SH-SY5Y (cell line): Measurements from ENCODE around the gene ABCF3.

Source experiments
- GATA2 ChIP-seq: IDR thresholded peaks from 2 replicates; pipeline ENCODE4 v1.6.1; 2011; ENCODE audit warnings: mild to moderate bottlenecking, low read depth, low read length
- GATA3 ChIP-seq: IDR thresholded peaks from 2 replicates; pipeline ENCODE4 v1.6.1; 2011; ENCODE audit warnings: low read depth, mild to moderate bottlenecking, low read length, moderate library complexity

The ABCF3 gene

GRCh38 chr3:184186184-184186901, at the start of gene ABCF3:
ABCF3 (plus strand) TSS chr3:184186199; CDS start chr3:184186208, 9 bp downstream.
- TF ChIP-seq GATA2 (no peak), GATA3 (no peak)

DNA sequence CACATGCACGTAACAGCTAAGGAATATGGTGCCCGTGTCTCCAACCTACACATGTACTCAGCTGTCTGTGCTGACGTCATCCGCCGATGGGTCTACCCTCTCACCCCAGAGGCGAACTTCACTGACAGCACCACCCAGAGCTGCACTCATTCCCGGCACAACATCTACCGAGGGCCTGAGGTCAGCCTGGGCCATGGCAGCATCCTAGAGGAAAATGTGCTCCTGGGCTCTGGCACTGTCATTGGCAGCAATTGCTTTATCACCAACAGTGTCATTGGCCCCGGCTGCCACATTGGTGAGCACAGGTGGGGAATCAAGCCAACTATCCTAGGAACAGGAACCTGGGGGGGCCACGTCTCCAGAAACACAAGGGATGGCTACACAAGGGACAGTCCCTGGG, 45.6 kb upstream of the ABCF3 start:
- TF ChIP-seq GATA2 (no peak), GATA3 (no peak)

- TF ChIP-seq GATA3 (no peak), GATA2 (no peak)
Measured at GRCh38 chr3:184142199-184142598, 43.8 kb upstream of the ABCF3 start.

DNA sequence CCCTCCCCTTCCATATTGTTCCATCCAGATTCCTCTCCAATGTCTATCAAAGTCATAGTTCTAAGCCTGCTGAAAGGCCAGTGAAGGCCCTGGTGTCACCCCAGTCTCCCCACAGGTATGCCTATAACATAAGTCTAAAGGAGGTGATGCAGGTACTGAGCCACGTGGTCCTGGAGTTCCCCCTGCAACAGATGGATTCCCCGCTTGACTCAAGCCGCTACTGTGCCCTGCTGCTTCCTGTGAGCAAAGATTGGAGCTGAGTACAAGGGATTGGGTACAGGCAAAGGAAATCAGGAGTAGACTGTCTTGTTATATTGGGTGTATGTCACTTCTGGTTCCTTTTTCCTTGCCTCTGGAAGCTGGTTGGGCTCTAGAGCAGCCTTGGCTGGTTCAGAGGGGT, 42.7 kb upstream of the ABCF3 start:
- no peak for TF ChIP-seq GATA2
- TF ChIP-seq GATA3, result no peak

- no peak; the same call in 1 of the 2 replicates for TF ChIP-seq GATA2
- TF ChIP-seq GATA3, result no peak
Measured at GRCh38 chr3:184144505-184144904, 41.5 kb upstream of the ABCF3 start.

DNA sequence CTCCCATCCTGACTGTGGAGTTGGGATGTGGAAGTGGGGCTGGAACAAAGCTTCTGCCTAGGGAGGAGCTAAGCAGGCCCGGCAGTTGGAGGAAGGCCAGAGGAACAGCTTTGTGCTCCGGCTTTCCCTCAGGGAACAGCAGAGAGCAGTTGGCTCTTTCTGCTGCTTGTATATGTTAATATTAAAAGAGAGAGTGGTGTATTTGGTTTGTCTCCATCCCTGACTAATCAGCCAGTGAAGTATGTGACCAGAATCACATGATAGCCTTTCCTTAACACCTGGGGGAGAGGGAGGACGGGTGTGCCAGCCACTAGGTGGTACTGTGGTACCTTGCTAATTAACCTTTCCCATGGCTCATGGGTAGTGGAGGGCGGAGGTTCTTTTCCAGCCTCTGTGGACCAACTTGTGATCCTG, 40.9 kb upstream of the ABCF3 start:
- TF ChIP-seq GATA3, result no peak
- TF ChIP-seq GATA2, result no peak

GRCh38 chr3:184145751-184146270, 40.2 kb upstream of the ABCF3 start:
- TF ChIP-seq GATA3, result no peak
- no peak for TF ChIP-seq GATA2

- no peak for TF ChIP-seq GATA2
- no peak for TF ChIP-seq GATA3
Measured at GRCh38 chr3:184148076-184148475, 37.9 kb upstream of the ABCF3 start.

- TF ChIP-seq GATA3 (no peak), GATA2 (no peak)
Measured at GRCh38 chr3:184149123-184149522, 36.9 kb upstream of the ABCF3 start.

DNA sequence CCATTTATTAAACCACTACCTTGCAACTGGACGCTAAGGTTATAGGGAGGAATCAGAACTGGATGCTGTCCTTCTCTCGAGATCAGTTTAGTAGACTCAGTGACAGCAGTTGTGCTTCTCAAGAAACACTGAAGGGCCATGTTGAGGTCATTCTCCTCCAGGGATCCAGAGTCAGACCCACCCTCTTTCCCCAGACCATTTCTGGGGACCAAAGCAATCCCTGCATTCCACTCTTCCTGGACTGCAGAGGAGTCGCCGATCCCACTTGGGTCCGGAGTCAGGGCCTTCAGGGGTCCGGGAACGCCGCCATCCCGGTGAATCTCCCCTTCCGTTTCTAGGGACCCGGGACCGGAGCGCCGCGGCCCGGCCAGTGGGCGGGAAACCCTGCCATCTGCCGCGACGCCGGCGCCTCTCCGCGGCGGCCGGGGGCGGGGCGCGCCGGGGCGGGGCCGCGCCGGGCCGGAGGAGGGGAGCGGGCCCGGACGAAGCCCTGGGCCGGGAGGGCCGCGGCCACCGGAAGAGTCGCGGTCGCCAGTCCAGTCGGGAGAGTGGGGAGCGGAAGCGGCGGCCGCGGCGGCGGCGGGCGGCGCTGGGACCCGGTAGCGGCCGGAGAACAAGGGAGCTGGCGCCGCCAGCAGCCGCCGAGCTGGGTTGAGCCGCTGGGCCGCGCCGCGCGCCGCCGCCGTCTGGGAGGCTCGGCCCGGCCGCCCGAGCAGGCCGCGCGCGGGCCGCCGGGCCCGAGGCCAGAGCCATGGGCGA, 30.9 kb upstream of the ABCF3 start, which contains the start of gene DVL3:
DVL3 (plus strand) TSS at position 493 of the 759 bp plus-strand sequence; CDS start at position 752, 259 bp downstream.
- TF ChIP-seq GATA3 (no peak), GATA2 (no peak)

DNA sequence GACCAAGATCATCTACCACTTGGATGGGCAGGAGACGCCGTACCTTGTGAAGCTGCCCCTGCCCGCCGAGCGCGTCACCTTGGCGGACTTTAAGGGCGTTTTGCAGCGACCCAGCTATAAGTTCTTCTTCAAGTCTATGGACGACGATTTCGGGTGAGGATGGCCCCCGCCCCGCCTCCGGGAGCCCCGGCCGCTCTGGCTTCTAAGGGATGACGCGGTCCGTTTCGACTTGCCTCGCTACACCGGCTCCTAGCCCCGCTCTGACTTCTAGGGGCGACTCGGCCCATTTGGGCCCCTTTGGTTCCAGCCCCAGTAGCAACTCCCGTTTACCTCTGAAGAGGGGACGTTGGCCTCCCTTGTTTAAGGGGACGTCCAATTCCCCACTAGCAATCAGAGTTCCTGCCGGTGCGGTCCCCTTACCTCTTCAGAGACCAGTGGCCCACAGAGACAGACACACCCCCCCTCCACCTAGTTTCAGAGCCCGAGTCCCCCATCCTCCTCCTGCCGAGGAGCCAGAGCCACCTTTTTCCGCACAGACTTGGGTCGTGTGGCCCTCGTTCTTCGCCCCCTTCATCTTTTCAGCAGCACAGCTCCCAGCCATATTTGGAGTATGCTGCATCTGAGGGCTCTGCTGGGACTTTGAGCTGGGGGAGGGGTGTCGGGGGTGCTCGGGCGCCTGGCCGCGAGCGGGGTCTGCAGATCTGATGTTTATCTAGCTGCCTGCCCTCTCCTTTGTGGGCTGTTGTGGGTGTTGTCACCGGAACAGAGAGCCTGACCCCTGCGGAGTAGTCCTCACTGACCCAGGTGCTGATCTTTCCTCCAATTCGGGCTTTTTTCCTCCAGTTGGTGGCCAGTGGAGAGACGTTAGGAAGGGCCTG, 30.1 kb upstream of the ABCF3 start:
- TF ChIP-seq GATA2 (peak; percentile 79), GATA3 (no peak)

DNA sequence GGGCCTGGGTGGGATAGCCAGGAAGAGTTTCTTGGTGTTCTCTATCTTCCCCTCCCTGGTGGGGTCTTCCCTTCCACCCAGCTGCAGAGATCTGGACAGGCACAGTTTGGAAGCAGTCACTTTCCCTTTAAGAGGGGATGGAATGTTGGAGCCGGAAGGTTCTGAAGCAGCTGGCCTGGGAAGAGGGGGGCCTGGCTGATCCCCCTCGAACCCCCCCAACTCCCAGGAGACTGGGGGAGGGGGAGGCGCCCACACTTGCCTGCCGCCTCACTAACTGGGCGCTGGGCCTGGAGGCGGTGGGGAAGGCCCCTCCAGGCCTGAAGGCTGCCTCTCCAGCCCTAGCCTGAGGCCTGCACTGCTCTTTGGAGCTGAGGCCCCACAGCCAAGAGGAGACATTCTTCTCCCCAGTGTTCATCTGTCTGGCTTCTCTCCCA, 29.5 kb upstream of the ABCF3 start:
- TF ChIP-seq GATA3 (no peak), GATA2 (no peak)

GRCh38 chr3:184157206-184157605, 28.8 kb upstream of the ABCF3 start:
- TF ChIP-seq GATA2 (no peak), GATA3 (no peak)

DNA sequence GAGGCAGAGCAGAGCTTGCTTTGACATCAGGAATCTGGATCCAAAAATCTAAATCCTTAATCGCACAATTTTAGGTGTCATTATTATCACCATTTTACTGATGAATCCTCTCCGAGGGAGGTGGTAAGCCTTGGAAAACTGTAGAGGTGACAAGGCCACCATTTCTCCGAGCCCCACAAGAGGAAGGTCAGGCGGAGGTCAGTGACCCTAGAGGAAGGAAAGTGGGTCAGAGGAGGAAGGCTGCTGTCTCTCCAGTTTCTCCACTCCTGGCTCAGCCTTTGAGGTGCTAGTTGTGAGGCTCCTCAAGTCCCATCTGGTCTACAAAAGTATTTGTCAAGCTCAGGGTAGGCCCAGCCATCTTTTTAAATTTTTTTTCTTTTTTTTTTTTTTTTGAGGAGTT, 27.6 kb upstream of the ABCF3 start:
- TF ChIP-seq GATA3, result no peak
- no peak for TF ChIP-seq GATA2
